Neural crest cell (in vitro differentiated cells): ENCODE data around the gene POLR3F. TPM values are rescaled to one million over a fixed set of nuclear protein-coding genes. Genes with fewer than 3 reads are reported as not detected.
"Not testable (repeated sequence)": the region's sequence is repeated elsewhere in the genome, so short reads cannot be mapped to it uniquely, and the experiment has no call there.

ENCODE experiments used
- DNase-seq: peaks from one replicate; pipeline ENCODE4 v3.0.0; 2021; ENCODE audit warnings: low read depth, mixed read lengths, low spot score
- H3K27ac Mint-ChIP-seq: one replicate; pipeline ENCODE4 v1.8.0; 2021; ENCODE audit warnings: mild to moderate bottlenecking, mixed read lengths; ENCODE audit not compliant: unreplicated experiment
- H3K27me3 Mint-ChIP-seq: 2 replicates; pipeline ENCODE4 v1.8.0; 2021; ENCODE audit warnings: low read depth, mild to moderate bottlenecking, mixed read lengths
- H3K36me3 Mint-ChIP-seq: 2 replicates; pipeline ENCODE4 v1.8.0; 2021; ENCODE audit warnings: low read depth, mild to moderate bottlenecking, mixed read lengths
- H3K4me1 Mint-ChIP-seq: 2 replicates; pipeline ENCODE4 v1.8.0; 2021; ENCODE audit warnings: mixed read lengths
- H3K4me3 Mint-ChIP-seq: one replicate; pipeline ENCODE4 v1.8.0; 2021; ENCODE audit warnings: mild to moderate bottlenecking, mixed read lengths
- H3K9me3 Mint-ChIP-seq: 2 replicates; pipeline ENCODE4 v1.8.0; 2021; ENCODE audit warnings: mixed read lengths
- CTCF ChIP-seq: fragments of 200-600 bp; sonication (generic); conservative IDR thresholded peaks from 2 replicates; pipeline ENCODE4 v1.5.0; 2021; ENCODE audit warnings: antibody characterized with exemption, mild to moderate bottlenecking
- total RNA-seq: library from RNA; stranded (reverse); gene quantifications from 2 replicates; pipeline ENCODE4 v1.2.1, GENCODE V29; 2021

Gene POLR3F
- total RNA-seq, 1 donor from 2014 or later: 12.9 TPM

- no peak overlapping the region for H3K4me3 Mint-ChIP-seq
- H3K4me1 Mint-ChIP-seq: no peaks in the 10 kb centered on the region
- no peaks in the 10 kb centered on the region for H3K27me3 Mint-ChIP-seq
- H3K9me3 Mint-ChIP-seq: no peaks in the 10 kb centered on the region
- TF ChIP-seq CTCF: no peak
- DNase-seq: no peak
- H3K27ac Mint-ChIP-seq: no peak overlapping the region
- H3K36me3 Mint-ChIP-seq: peaks cover 10% of the 10 kb centered on the region
Observed at GRCh38 chr20:18488301-18488700, 21.1 kb downstream of the POLR3F start.

DNA sequence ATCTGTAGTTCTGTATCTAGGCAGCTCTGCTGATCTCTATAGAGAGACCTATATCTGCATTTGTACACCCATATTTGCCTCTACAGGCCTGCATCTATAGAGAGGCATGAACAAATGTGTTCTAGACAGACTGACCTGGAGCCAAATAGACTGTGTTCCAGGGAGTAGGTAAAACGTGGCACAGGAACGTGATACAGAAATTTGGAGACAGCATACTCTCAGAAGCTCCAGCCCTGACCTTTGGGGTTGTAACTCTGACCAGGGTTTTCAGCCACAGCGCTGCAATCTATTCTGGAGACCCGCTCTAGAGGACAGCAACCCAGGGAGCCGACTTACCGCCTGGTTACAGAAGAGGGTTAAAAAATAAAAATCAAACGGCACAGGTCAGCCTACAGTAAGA lies 28.9 kb downstream of the POLR3F start:
- no peak for DNase-seq
- no peak for TF ChIP-seq CTCF
- H3K27ac Mint-ChIP-seq: no peak overlapping the region
- peaks cover 18% of the 10 kb centered on the region for H3K4me1 Mint-ChIP-seq
- H3K36me3 Mint-ChIP-seq: peaks cover 6% of the 10 kb centered on the region
- peak overlapping the region; percentile 99 for H3K4me3 Mint-ChIP-seq
- H3K9me3 Mint-ChIP-seq: no peaks in the 10 kb centered on the region
- H3K27me3 Mint-ChIP-seq: no peaks in the 10 kb centered on the region

GRCh38 chr20:18496740-18497592 lies 29.8 kb downstream of the POLR3F start, which contains the start of gene RBBP9:
Gene RBBP9, minus strand, starts transcription at chr20:18497225. Its CDS starts 58 bp downstream, at chr20:18497167.
- Mint-ChIP-seq H3K4me3 (peak within 1 kb of the TSS; percentile 99), H3K27ac (peak within 1 kb of the TSS; percentile 97), H3K36me3 (peaks cover 3% of the 10 kb centered on the region), H3K27me3 (no peaks in the 10 kb centered on the region), H3K9me3 (no peaks in the 10 kb centered on the region), H3K4me1 (peaks cover 18% of the 10 kb centered on the region)
- no peak for TF ChIP-seq CTCF
- peak; percentile 82 for DNase-seq

GRCh38 chr20:18497603-18498002 lies 30.4 kb downstream of the POLR3F start:
- Mint-ChIP-seq H3K4me1 (peaks cover 18% of the 10 kb centered on the region), H3K27ac (peak overlapping the region; percentile 97), H3K36me3 (peaks cover 3% of the 10 kb centered on the region), H3K27me3 (peaks cover 2% of the 10 kb centered on the region), H3K4me3 (peak overlapping the region; percentile 99), H3K9me3 (no peaks in the 10 kb centered on the region)
- DNase-seq: no peak
- TF ChIP-seq CTCF: no peak

DNA sequence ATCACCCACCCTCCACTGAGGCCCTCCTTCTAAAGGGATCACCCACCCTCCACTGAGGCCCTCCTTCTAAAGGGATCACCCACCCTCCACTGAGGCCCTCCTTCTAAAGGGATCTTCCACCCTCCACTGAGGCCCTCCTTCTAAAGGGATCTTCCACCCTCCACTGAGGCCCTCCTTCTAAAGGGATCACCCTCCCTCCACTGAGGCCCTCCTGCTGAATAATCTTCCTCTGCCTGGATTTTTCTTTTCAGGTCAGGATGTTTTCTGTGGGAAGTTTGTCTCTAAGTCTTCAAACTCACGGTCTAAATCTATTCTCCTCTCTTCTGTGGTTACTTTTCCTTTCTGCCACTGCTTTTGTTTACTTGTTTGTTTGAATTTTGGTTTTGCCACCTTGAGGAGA lies 34.5 kb downstream of the POLR3F start:
- H3K9me3 Mint-ChIP-seq: not testable (repeated sequence)

DNA sequence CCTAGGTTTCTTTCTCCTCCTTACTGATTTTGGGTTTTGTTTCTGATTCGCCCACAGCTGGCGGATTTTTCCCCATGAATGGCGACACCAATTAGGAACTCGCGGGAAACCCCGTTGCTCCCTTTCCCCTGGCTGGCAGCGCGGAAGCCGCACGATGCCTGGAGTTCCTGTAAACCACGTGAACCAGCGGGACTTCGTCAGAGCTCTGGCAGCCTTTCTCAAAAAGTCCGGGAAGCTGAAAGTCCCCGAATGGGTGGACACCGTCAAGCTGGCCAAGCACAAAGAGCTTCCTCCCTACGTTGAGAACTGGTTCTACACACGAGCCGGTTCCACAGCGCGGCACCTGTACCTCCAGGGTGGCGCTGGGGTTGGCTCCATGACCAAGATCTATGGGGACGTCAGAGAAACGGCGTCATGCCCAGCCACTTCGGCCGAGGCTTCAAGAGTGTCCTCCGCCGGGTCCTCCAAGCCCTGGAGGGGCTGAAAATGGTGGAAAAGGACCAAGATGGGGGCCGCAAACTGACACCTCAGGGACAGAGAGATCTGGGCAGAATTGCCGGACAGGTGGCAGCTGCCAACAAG lies 37.4 kb downstream of the POLR3F start:
- Mint-ChIP-seq H3K4me3 (peak overlapping the region; percentile 12), H3K27me3 (peaks cover 10% of the 10 kb centered on the region), H3K9me3 (no peaks in the 10 kb centered on the region), H3K4me1 (peaks cover 26% of the 10 kb centered on the region), H3K36me3 (no peaks in the 10 kb centered on the region), H3K27ac (no peak overlapping the region)
- no peak for TF ChIP-seq CTCF
- no peak for DNase-seq

More for the DNA sequence above, 34.5 kb downstream of the POLR3F start:
- H3K27me3 Mint-ChIP-seq, H3K36me3 Mint-ChIP-seq, H3K4me3 Mint-ChIP-seq, H3K4me1 Mint-ChIP-seq, H3K27ac Mint-ChIP-seq, DNase-seq: not testable (repeated sequence)
